ENCODE data around the gene TRNT1.

GRCh38 chr3:3180456-3180855 lies 53.7 kb downstream of the TRNT1 start:
- TF ChIP-seq EP300 (IDR thresholded peaks at IDR 0.05; ENCODE audit: borderline replicate concordance) (no peak), CEBPB (IDR thresholded peaks at IDR 0.05) (no peak), TCF12 (IDR thresholded peaks at IDR 0.05; ENCODE audit: low read depth) (no peak), REST (IDR thresholded peaks at IDR 0.05; ENCODE audit: low read depth) (no peak), CREB1 (IDR thresholded peaks at IDR 0.05; ENCODE audit: low read depth) (no peak), TAF1 (IDR thresholded peaks at IDR 0.05; ENCODE audit: low read depth) (no peak), TEAD4 (IDR thresholded peaks at IDR 0.05) (no peak), YY1 (IDR thresholded peaks at IDR 0.05; ENCODE audit: low read depth) (no peak), USF1 (IDR thresholded peaks at IDR 0.05) (no peak)

Data from Ishikawa (cell line).